IMR-90 (cell line): ENCODE data around the gene ERLIN1. TPM values are rescaled to one million over a fixed set of nuclear protein-coding genes. Genes with fewer than 3 reads are reported as not detected.

ENCODE experiments used
- ATAC-seq: fragments of 200-7000 bp; cut with Tn5 transposase; 2 replicates; pipeline ENCODE4 v1.9.1; 2020; ENCODE audit warnings: low read depth, mild to moderate bottlenecking, moderate library complexity
- BruUV-seq: library from RNA; stranded (reverse); fragments of 400-500 nt; replicated peaks from 2 replicates; lab custom pipeline; 2021; lab: Mats Ljungman, UMichigan
- CTCF ChIA-PET: fragments of 300-600 bp; formaldehyde crosslinking; extraction: SDS; loops from one replicate; lab custom pipeline; 2021; ENCODE audit warnings: antibody characterized with exemption; lab: Yijun Ruan, JAX
- POLR2A ChIA-PET: fragments of 300-600 bp; sonication (Branson Sonifier 250); formaldehyde crosslinking; loops from one replicate; lab custom pipeline; 2022; ENCODE audit warnings: antibody characterized with exemption; ENCODE audit not compliant: unreplicated experiment; lab: Charles Lee
- DNase-seq: peaks from one replicate; pipeline ENCODE4 v3.0.0; 2013
- H2AFZ ChIP-seq: replicated peaks from 2 replicates; pipeline ENCODE3; 2013; ENCODE audit warnings: low read length, mild to moderate bottlenecking; ENCODE audit not compliant: poor library complexity
- H2AK5ac ChIP-seq: 2 replicates; pipeline ENCODE4 v1.6.1; 2013; ENCODE audit warnings: low read depth, low read length, inconsistent platforms
- H2AK9ac ChIP-seq: replicated peaks from 2 replicates; pipeline ENCODE3; 2013; ENCODE audit warnings: mild to moderate bottlenecking, low read depth, low read length, moderate library complexity; ENCODE audit not compliant: poor library complexity
- H2BK120ac ChIP-seq: 2 replicates; pipeline ENCODE4 v1.6.1; 2013; ENCODE audit warnings: low read depth, low read length, inconsistent platforms
- H2BK15ac ChIP-seq: 3 replicates; pipeline ENCODE4 v1.6.1; 2013; ENCODE audit warnings: low read depth, low read length, inconsistent platforms
- H2BK20ac ChIP-seq: 2 replicates; pipeline ENCODE4 v1.6.1; 2013; ENCODE audit warnings: low read depth, mild to moderate bottlenecking, inconsistent platforms, low read length, moderate library complexity
- H2BK5ac ChIP-seq: 2 replicates; pipeline ENCODE4 v1.6.1; 2013; ENCODE audit warnings: mild to moderate bottlenecking, low read depth, low read length, inconsistent platforms; ENCODE audit not compliant: poor library complexity, severe bottlenecking
- H3K14ac ChIP-seq: replicated peaks from 2 replicates; pipeline ENCODE4 v1.6.1; 2013; ENCODE audit warnings: low read depth, low read length, inconsistent platforms
- H3K18ac ChIP-seq: 2 replicates; pipeline ENCODE4 v1.6.1; 2013; ENCODE audit warnings: low read depth, low read length, control low read depth
- H3K23ac ChIP-seq: 2 replicates; pipeline ENCODE4 v1.6.1; 2013; ENCODE audit warnings: low read depth, low read length, inconsistent platforms
- H3K27ac ChIP-seq: 2 replicates; pipeline ENCODE4 v1.5.1; 2013; ENCODE audit warnings: mild to moderate bottlenecking, control low read depth, low read length; ENCODE audit not compliant: insufficient read depth
- H3K27me3 ChIP-seq: 2 replicates; pipeline ENCODE4 v1.6.1; 2013; ENCODE audit warnings: low read length; ENCODE audit not compliant: control insufficient read depth, insufficient read depth
- H3K36me3 ChIP-seq: 2 replicates; pipeline ENCODE4 v1.6.1; 2013; ENCODE audit warnings: low read length, mixed read lengths; ENCODE audit not compliant: control insufficient read depth, insufficient read depth
- H3K4ac ChIP-seq: 2 replicates; pipeline ENCODE4 v1.6.1; 2013; ENCODE audit warnings: low read depth, low read length, inconsistent platforms
- H3K4me1 ChIP-seq: 2 replicates; pipeline ENCODE4 v1.6.1; 2013; ENCODE audit warnings: low read length, mixed read lengths; ENCODE audit not compliant: control insufficient read depth, insufficient read depth
- H3K4me2 ChIP-seq: 2 replicates; pipeline ENCODE4 v1.6.1; 2013; ENCODE audit warnings: low read depth, mild to moderate bottlenecking, control low read depth, low read length, moderate library complexity
- H3K4me3 ChIP-seq: 2 replicates; pipeline ENCODE4 v1.5.1; 2013; ENCODE audit warnings: low read depth, mild to moderate bottlenecking, control low read depth, low read length, moderate library complexity; ENCODE audit not compliant: insufficient read depth
- H3K56ac ChIP-seq: 2 replicates; pipeline ENCODE4 v1.6.1; 2013; ENCODE audit warnings: low read length, inconsistent platforms; ENCODE audit not compliant: insufficient read depth; ENCODE audit errors: extremely low read depth
- H3K79me1 ChIP-seq, 2 experiments: 2 replicates each; pipeline ENCODE4 v1.6.1; 2013; ENCODE audit warnings: low read length in 2 of 2, inconsistent platforms in 1 of 2, low read depth in 1 of 2
- H3K9ac ChIP-seq: 2 replicates; pipeline ENCODE4 v1.6.1; 2013; ENCODE audit warnings: low read depth, low read length, control low read depth
- H3K9me1 ChIP-seq: 2 replicates; pipeline ENCODE4 v1.6.1; 2013; ENCODE audit warnings: low read length, inconsistent platforms; ENCODE audit not compliant: insufficient read depth
- H3K9me3 ChIP-seq: 2 replicates; pipeline ENCODE4 v1.6.1; 2013; ENCODE audit warnings: low read length; ENCODE audit not compliant: control insufficient read depth, insufficient read depth
- H4K20me1 ChIP-seq: 2 replicates; pipeline ENCODE4 v1.6.1; 2013; ENCODE audit warnings: low read length, inconsistent platforms; ENCODE audit not compliant: insufficient read depth
- H4K5ac ChIP-seq: 2 replicates; pipeline ENCODE4 v1.6.1; 2013; ENCODE audit warnings: mild to moderate bottlenecking, low read depth, low read length, control low read depth
- H4K8ac ChIP-seq, 2 experiments: 2 replicates each; pipeline ENCODE4 v1.6.1; 2013; ENCODE audit warnings: low read depth in 2 of 2, low read length in 2 of 2, control low read depth in 1 of 2, inconsistent platforms in 1 of 2
- H4K91ac ChIP-seq: 2 replicates; pipeline ENCODE4 v1.6.1; 2013; ENCODE audit warnings: low read depth, low read length, inconsistent platforms; ENCODE audit not compliant: insufficient read depth
- CHD1 ChIP-seq: IDR thresholded peaks from 2 replicates; pipeline ENCODE4 v1.6.1; 2012; ENCODE audit warnings: low read depth, low read length, improper control_type of control experiment
- ELK1 ChIP-seq: fragments of 150-350 bp; IDR thresholded peaks from 2 replicates; pipeline ENCODE4 v1.6.1; 2016; ENCODE audit warnings: low read depth, mild to moderate bottlenecking, low read length, moderate library complexity, borderline replicate concordance
- NFE2L2 ChIP-seq: fragments of 150-350 bp; IDR thresholded peaks from 2 replicates; pipeline ENCODE4 v1.6.1; 2016; ENCODE audit warnings: low read depth, mild to moderate bottlenecking, low read length
- SMC3 ChIP-seq: fragments of 150-350 bp; IDR thresholded peaks from 2 replicates; pipeline ENCODE4 v1.6.1; 2016; ENCODE audit warnings: low read depth, mild to moderate bottlenecking, antibody characterized with exemption, low read length, moderate library complexity
- USF2 ChIP-seq: fragments of 150-350 bp; IDR thresholded peaks from 2 replicates; pipeline ENCODE4 v1.6.1; 2017; ENCODE audit warnings: mild to moderate bottlenecking, antibody characterized with exemption, low read length, low read depth
- WGBS, 2 experiments: methylation state at CpG; one replicate each; pipeline versions ENCODE4 v1.1.5 to v1.1.7; 2013; ENCODE audit warnings: missing lambda C conversion rate in 2 of 2; ENCODE audit not compliant: insufficient read length in 1 of 2; ENCODE audit errors: extremely low coverage in 2 of 2; 5-methylcytosine and 5-hydroxymethylcytosine counted together
- dilution Hi-C: fragments of 300-500 bp; cut with HindIII; formaldehyde crosslinking; loops from one replicate; pipeline ENCODE4 v1.14.3; 2018; ENCODE audit warnings: low sequenced_read_pairs; ENCODE audit not compliant: unreplicated experiment
- in situ Hi-C: fragments of 300-500 bp; cut with MboI; formaldehyde crosslinking; loops from 3 replicates; pipeline ENCODE4 v1.14.3; 2019; ENCODE audit warnings: low sequenced_read_pairs, inconsistent platforms, mixed read lengths
- intact Hi-C: fragments of 100-400 bp; cut with micrococcal nuclease; formaldehyde crosslinking; loops from 2 replicates; pipeline ENCODE4 v1.10.0; 2022
- polyA plus RNA-seq, 3 experiments: library from polyadenylated mRNA; depleted of rRNA; stranded (reverse); fragments of >200 nt; gene quantifications; 2 replicates each; pipeline ENCODE4 v1.2.3, GENCODE V29; 2012; ENCODE audit warnings: low replicate concordance in 1 of 3
- total RNA-seq: library from RNA; depleted of rRNA; stranded (reverse); fragments of >200 nt; gene quantifications from 2 replicates; pipeline ENCODE4 v1.2.3, GENCODE V29; 2012

ERLIN1 gene
- total and polyA plus RNA-seq, 2 of the 4 experiments (the other 2 are of a cell fraction): 31.5 to 33.9 TPM

- Histone ChIP-seq H2BK20ac (no peak overlapping the region), H3K79me1 (peaks cover 20 to 41% of the 10 kb centered on the region in 2 experiments), H4K91ac (no peak overlapping the region), H3K36me3 (peaks cover 2% of the 10 kb centered on the region; the same call in 1 of the 2 replicates), H2AFZ (no peak overlapping the region), H4K8ac (no peak overlapping the region), H3K9me3 (no peaks in the 10 kb centered on the region), H3K23ac (no peak overlapping the region), H4K5ac (no peak overlapping the region), H3K56ac (no peak overlapping the region), H3K18ac (no peak overlapping the region), H2BK120ac (no peak overlapping the region), H3K9ac (no peak overlapping the region), H2BK15ac (no peak overlapping the region), H3K4ac (no peak overlapping the region), H3K4me2 (no peak overlapping the region), H3K27me3 (no peaks in the 10 kb centered on the region), H3K27ac (no peak overlapping the region), H3K4me1 (peaks cover 6% of the 10 kb centered on the region), H3K14ac (no peak overlapping the region), H2AK5ac (no peak overlapping the region), H3K9me1 (no peaks in the 10 kb centered on the region; the same call in 1 of the 2 replicates), H2BK5ac (no peak overlapping the region), H4K20me1 (no peaks in the 10 kb centered on the region; the same call in 1 of the 2 replicates), H2AK9ac (no peak overlapping the region), H3K4me3 (no peak overlapping the region)
- DNase-seq (no peak), ATAC-seq (no peak)
- intact Hi-C loops (loop anchor here (10.0 kb wide), 1 partner anchor 447 kb away; the partner anchor contains the start of genes COX15 and CUTC), in situ Hi-C loops (loop anchor here (10.0 kb wide), 1 partner anchor 337 kb away; no protein-coding TSS in a partner anchor), dilution Hi-C loops (no loop called here)
- no peak for TF ChIP-seq SMC3
- no peak for TF ChIP-seq NFE2L2
- no peak for TF ChIP-seq USF2
- TF ChIP-seq ELK1: no peak
- no peak for TF ChIP-seq CHD1
- ChIA-PET CTCF (interaction anchor here (0.7 kb wide), 1 partner anchor 10 kb away, joined by 3 read pairs; no protein-coding TSS in a partner anchor), POLR2A (no interaction called here)
- no TSS peak for BruUV-seq
- no CpG with 5 or more reads among the region's 6 CpGs for WGBS, 2 experiments
Observed at GRCh38 chr10:100182281-100182680, 3.5 kb downstream of the ERLIN1 start.
